ENCODE data around the gene ZNF394. TPM values are rescaled to one million over a fixed set of nuclear protein-coding genes. Genes with fewer than 3 reads are reported as not detected.
A peak's percentile ranks its signal among the peaks of the same experiment; 100 is the strongest.

Gene ZNF394
- total and polyA plus RNA-seq, 9 of the 15 experiments (the other 6 are each of a cell fraction or from before 2014, with no cell fraction given), result 2.9 to 32.2 (median 24.2) TPM

GRCh38 chr7:99472561-99473314 is 27.3 kb downstream of the ZNF394 start, which contains the start of gene ZNF789 (continued):
- TF ChIP-seq AFF4 (CRISPR knock-in tag; IDR thresholded peaks at IDR 0.05), result peak; percentile 44; the same call in 1 of the 2 replicates
- 0 out of 2 replicates have a peak, but pooled peaks have one; percentile 27 for TF ChIP-seq SMC3 (conservative IDR thresholded peaks at IDR 0.05; ENCODE audit: insufficient read depth, low read depth, low read length)
- peak; percentile 64; the same call in 1 of the 2 replicates for TF ChIP-seq ZFX (CRISPR knock-in tag; IDR thresholded peaks at IDR 0.05)
- TF ChIP-seq PML (IDR thresholded peaks at IDR 0.05; ENCODE audit: low read length), result peak; percentile 31
- peak in 1 of 2 experiments; percentile 59; a peak in 1 of 4 replicates for TF ChIP-seq UBTF (IDR thresholded peaks at IDR 0.05; ENCODE audit: borderline replicate concordance in 1 of 2, low read depth in 2 of 2, low read length in 2 of 2)
- peak; percentile 92 for TF ChIP-seq FOS (IDR thresholded peaks at IDR 0.05; ENCODE audit: extremely low read depth, insufficient read length)
- peak; percentile 95 for TF ChIP-seq NFYB (IDR thresholded peaks at IDR 0.05; ENCODE audit: extremely low read depth, insufficient read length)
- TF ChIP-seq KDM5B (IDR thresholded peaks at IDR 0.05; ENCODE audit: insufficient replicate concordance, low read depth, low read length), result peak; percentile 84
- peak; percentile 96 for TF ChIP-seq HBP1 (CRISPR knock-in tag; IDR thresholded peaks at IDR 0.05)
- 0 out of 4 replicates have a peak, but pooled peaks of 1 of the 2 experiments have one; percentile 18 for TF ChIP-seq TBL1XR1 (IDR thresholded peaks at IDR 0.05; ENCODE audit: low read length in 2 of 2)
- peak; percentile 36; the same call in 1 of the 2 replicates for TF ChIP-seq GTF2F1 (IDR thresholded peaks at IDR 0.05; ENCODE audit: low read depth, low read length)
- TF ChIP-seq ZNF76 (CRISPR knock-in tag; IDR thresholded peaks at IDR 0.05; ENCODE audit: borderline replicate concordance), result 0 out of 2 replicates have a peak, but pooled peaks have one; percentile 61
- TF ChIP-seq HCFC1 (IDR thresholded peaks at IDR 0.05; ENCODE audit: low read depth, low read length), result peak; percentile 69
- TF ChIP-seq ZZZ3 (IDR thresholded peaks at IDR 0.05), result peak; percentile 80
- peak; percentile 91 for TF ChIP-seq SUPT5H (IDR thresholded peaks at IDR 0.05)
- peak; percentile 94 for TF ChIP-seq RB1 (IDR thresholded peaks at IDR 0.05; ENCODE audit: low read depth)
- TF ChIP-seq RBM22 (IDR thresholded peaks at IDR 0.05; ENCODE audit: low read depth, low read length, poor library complexity, severe bottlenecking), result peak; percentile 54
- TF ChIP-seq MEF2A (IDR thresholded peaks at IDR 0.05; ENCODE audit: control insufficient read depth, low read depth, low read length), result no peak
- peak; percentile 99 for TF ChIP-seq USF1 (CRISPR knock-in tag; IDR thresholded peaks at IDR 0.05)

Measured in K562 (cell line).